ENCODE results near the gene RIC8A. TPM values are rescaled to one million over a fixed set of nuclear protein-coding genes. Genes with fewer than 3 reads are reported as not detected.
"Not testable (repeated sequence)": the region's sequence is repeated elsewhere in the genome, so short reads cannot be mapped to it uniquely, and the experiment has no call there.

Gene RIC8A
- total RNA-seq, 1 experiment from 2014 or later = 129 TPM

GRCh38 chr11:236774-237767, 29.6 kb downstream of the RIC8A start, which contains the start of gene PSMD13:
Gene PSMD13, plus strand, starts transcription at chr11:236976. Its CDS starts 74 bp downstream, at chr11:237050.
- Histone ChIP-seq H3K4me3 (peak within 1 kb of the TSS; percentile 65), H3K36me3 (ENCODE audit: low read depth) (no peaks in the 10 kb centered on the region), H3K4me1 (replicated peaks; ENCODE audit: insufficient read depth) (peaks cover 9% of the 10 kb centered on the region), H3K27me3 (ENCODE audit: insufficient read depth, low read depth) (no peaks in the 10 kb centered on the region), H3F3A (ENCODE audit: insufficient read depth, low read depth) (peaks cover 8% of the 10 kb centered on the region; the same call in 1 of the 2 replicates), H3K9me2 (ENCODE audit: insufficient read depth) (no peaks in the 10 kb centered on the region), H2AFZ (peak within 1 kb of the TSS; percentile 97), H3K79me2 (ENCODE audit: low read depth) (peaks cover 39% of the 10 kb centered on the region), H3K27ac (peak within 1 kb of the TSS; percentile 66), H4K20me1 (ENCODE audit: insufficient read depth) (peaks cover 9% of the 10 kb centered on the region; the same call in 1 of the 2 replicates), H3K4me2 (peak within 1 kb of the TSS; percentile 94), H3K9me3 (ENCODE audit: insufficient read depth, low read depth) (no peaks in the 10 kb centered on the region)
- TSS peak; percentile 50 for BruUV-seq (replicated peaks)
- CTCF ChIA-PET = interaction anchor here (0.7 kb wide), 1 partner anchor 76 kb away, joined by 13 read pairs; no protein-coding TSS in a partner anchor
- POLR2A ChIA-PET (ENCODE audit: unreplicated experiment) = interaction anchor here (0.6 kb wide), 2 partner anchors 14 to 22 kb away, joined by 10 to 16 read pairs; no protein-coding TSS in a partner anchor
- peak in 1 of 2 experiments; percentile 78 for DNase-seq
- intact Hi-C loops (cut with micrococcal nuclease; ENCODE audit: unreplicated experiment) = loop anchor here (1.0 kb wide), 1 partner anchor 30 kb away; the partner anchor contains the start of genes BET1L and RIC8A
- no peak for TF ChIP-seq EZH2 (IDR thresholded peaks at IDR 0.05; ENCODE audit: low read depth)
- TF ChIP-seq, protein P1, sequence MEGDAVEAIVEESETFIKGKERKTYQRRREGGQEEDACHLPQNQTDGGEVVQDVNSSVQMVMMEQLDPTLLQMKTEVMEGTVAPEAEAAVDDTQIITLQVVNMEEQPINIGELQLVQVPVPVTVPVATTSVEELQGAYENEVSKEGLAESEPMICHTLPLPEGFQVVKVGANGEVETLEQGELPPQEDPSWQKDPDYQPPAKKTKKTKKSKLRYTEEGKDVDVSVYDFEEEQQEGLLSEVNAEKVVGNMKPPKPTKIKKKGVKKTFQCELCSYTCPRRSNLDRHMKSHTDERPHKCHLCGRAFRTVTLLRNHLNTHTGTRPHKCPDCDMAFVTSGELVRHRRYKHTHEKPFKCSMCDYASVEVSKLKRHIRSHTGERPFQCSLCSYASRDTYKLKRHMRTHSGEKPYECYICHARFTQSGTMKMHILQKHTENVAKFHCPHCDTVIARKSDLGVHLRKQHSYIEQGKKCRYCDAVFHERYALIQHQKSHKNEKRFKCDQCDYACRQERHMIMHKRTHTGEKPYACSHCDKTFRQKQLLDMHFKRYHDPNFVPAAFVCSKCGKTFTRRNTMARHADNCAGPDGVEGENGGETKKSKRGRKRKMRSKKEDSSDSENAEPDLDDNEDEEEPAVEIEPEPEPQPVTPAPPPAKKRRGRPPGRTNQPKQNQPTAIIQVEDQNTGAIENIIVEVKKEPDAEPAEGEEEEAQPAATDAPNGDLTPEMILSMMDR (conservative IDR thresholded peaks at IDR 0.05) = no peak

DNA sequence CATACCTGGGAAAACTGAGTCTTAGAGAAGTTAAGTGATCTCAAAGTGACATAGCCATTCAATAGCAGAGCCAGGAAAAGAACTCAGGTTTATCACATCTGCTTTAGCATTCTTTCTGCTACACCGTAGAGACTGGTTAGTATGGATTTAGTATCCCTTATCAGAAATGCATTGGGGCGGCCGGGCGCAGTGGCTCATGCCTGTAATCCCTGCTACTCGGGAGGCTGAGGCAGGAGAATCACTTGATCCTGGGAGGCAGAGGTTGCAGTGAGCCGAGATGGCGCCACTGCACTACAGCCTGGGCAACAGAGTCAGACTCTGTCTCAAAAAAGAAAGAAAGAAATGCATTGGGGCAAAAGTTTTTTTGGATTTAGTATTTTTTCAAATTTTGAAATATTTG, 30.8 kb downstream of the RIC8A start:
- CTCF ChIA-PET; DNase-seq; H3K9me3 ChIP-seq (ENCODE audit: insufficient read depth, low read depth); H3K36me3 ChIP-seq (ENCODE audit: low read depth); H3K27ac ChIP-seq; intact Hi-C loops (cut with micrococcal nuclease; ENCODE audit: unreplicated experiment); H3F3A ChIP-seq (ENCODE audit: insufficient read depth, low read depth); POLR2A ChIA-PET (ENCODE audit: unreplicated experiment); H3K27me3 ChIP-seq (ENCODE audit: insufficient read depth, low read depth); H3K4me1 ChIP-seq (replicated peaks; ENCODE audit: insufficient read depth); H3K9me2 ChIP-seq (ENCODE audit: insufficient read depth); BruUV-seq (replicated peaks); H4K20me1 ChIP-seq (ENCODE audit: insufficient read depth); H2AFZ ChIP-seq: not testable (repeated sequence)
- Histone ChIP-seq H3K4me2 (peak overlapping the region; percentile 94), H3K79me2 (ENCODE audit: low read depth) (peaks cover 39% of the 10 kb centered on the region), H3K4me3 (peak overlapping the region; percentile 65; the same call in 1 of the 2 replicates)

GRCh38 chr11:240315-240714, 32.8 kb downstream of the RIC8A start:
- H3K79me2 ChIP-seq (ENCODE audit: low read depth) = peaks cover 39% of the 10 kb centered on the region
- no peaks in the 10 kb centered on the region for H3K9me3 ChIP-seq (ENCODE audit: insufficient read depth, low read depth)
- peaks cover 9% of the 10 kb centered on the region for H3K4me1 ChIP-seq (replicated peaks; ENCODE audit: insufficient read depth)
- TF ChIP-seq, protein P1 (conservative IDR thresholded peaks at IDR 0.05) = no peak
- TF ChIP-seq EZH2 (IDR thresholded peaks at IDR 0.05; ENCODE audit: low read depth) = no peak
- DNase-seq = no peak
- no peaks in the 10 kb centered on the region for H3K9me2 ChIP-seq (ENCODE audit: insufficient read depth)
- no peak overlapping the region for H3K27ac ChIP-seq
- H3K4me3 ChIP-seq = no peak overlapping the region
- no TSS peak for BruUV-seq (replicated peaks)
- H4K20me1 ChIP-seq (ENCODE audit: insufficient read depth) = peaks cover 9% of the 10 kb centered on the region; the same call in 1 of the 2 replicates
- H3K4me2 ChIP-seq = no peak overlapping the region
- CTCF ChIA-PET = no interaction called here
- intact Hi-C loops (cut with micrococcal nuclease; ENCODE audit: unreplicated experiment) = no loop called here
- POLR2A ChIA-PET (ENCODE audit: unreplicated experiment) = no interaction called here
- no peaks in the 10 kb centered on the region for H3K27me3 ChIP-seq (ENCODE audit: insufficient read depth, low read depth)
- peaks cover 3% of the 10 kb centered on the region; the same call in 1 of the 2 replicates for H3K36me3 ChIP-seq (ENCODE audit: low read depth)
- no peak overlapping the region for H2AFZ ChIP-seq
- peaks cover 8% of the 10 kb centered on the region; the same call in 1 of the 2 replicates for H3F3A ChIP-seq (ENCODE audit: insufficient read depth, low read depth)

Data from PC-9 (cell line).